GM21515 (cell line): ENCODE measurements around the gene HSD3B7.
A peak's percentile ranks its signal among the peaks of the same experiment; 100 is the strongest.
"Not testable (repeated sequence)": the region's sequence is repeated elsewhere in the genome, so short reads cannot be mapped to it uniquely, and the experiment has no call there.

ENCODE experiments used
- ATAC-seq: cut with Tn5 transposase; IDR thresholded peaks from one replicate; pipeline ENCODE4 v1.9.1; 2021; ENCODE audit not compliant: unreplicated experiment

HSD3B7 gene

GRCh38 chr16:31017756-31018155, 32.7 kb downstream of the HSD3B7 start:
- ATAC-seq: not testable (repeated sequence)

GRCh38 chr16:31020536-31020935, 35.5 kb downstream of the HSD3B7 start:
- no peak for ATAC-seq

- no peak for ATAC-seq
Measured at GRCh38 chr16:31022544-31023251, 37.7 kb downstream of the HSD3B7 start.

GRCh38 chr16:31023252-31023602, 38.2 kb downstream of the HSD3B7 start:
- no peak for ATAC-seq

- ATAC-seq: no peak
Measured at GRCh38 chr16:31023627-31024226, 38.7 kb downstream of the HSD3B7 start.

GRCh38 chr16:31025339-31025738, 40.3 kb downstream of the HSD3B7 start:
- ATAC-seq: no peak

GRCh38 chr16:31029272-31029671, 44.3 kb downstream of the HSD3B7 start:
- ATAC-seq: no peak

GRCh38 chr16:31031276-31031675, 46.3 kb downstream of the HSD3B7 start:
- no peak for ATAC-seq

- ATAC-seq: peak; percentile 71
Measured at GRCh38 chr16:31032736-31033708, 48.0 kb downstream of the HSD3B7 start, which contains the start of gene STX4. TSS of gene STX4 (plus strand) at chr16:31033558. CDS start at chr16:31033806, 248 bp downstream.

GRCh38 chr16:31033709-31034492, 48.9 kb downstream of the HSD3B7 start:
- peak; percentile 43 for ATAC-seq

GRCh38 chr16:31036691-31037090, 51.7 kb downstream of the HSD3B7 start:
- ATAC-seq: no peak
